Liver (tissue), 3 donors: ENCODE results near the gene TMEM234.

Experiments
- CTCF ChIP-seq: fragments of 150-350 bp; IDR thresholded peaks from 2 replicates; pipeline ENCODE4 v1.5.1; 2017; ENCODE audit warnings: improper control_type of control experiment, low read depth, low read length; ENCODE audit not compliant: missing input control
- EGR1 ChIP-seq, 2 donors: IDR thresholded peaks; 2 replicates each; pipeline ENCODE4 v1.6.1; 2016 to 2018; ENCODE audit warnings: antibody characterized with exemption in 2 of 2, low read depth in 2 of 2
- GABPA ChIP-seq, 2 donors: IDR thresholded peaks in 1 of 2; conservative IDR thresholded peaks in 1 of 2; 2 replicates each; pipeline ENCODE4 v1.6.1; 2016; ENCODE audit warnings: antibody characterized with exemption in 2 of 2, mild to moderate bottlenecking in 1 of 2, moderate library complexity in 1 of 2
- REST ChIP-seq: IDR thresholded peaks from 2 replicates; pipeline ENCODE4 v1.6.1; 2016; ENCODE audit warnings: antibody characterized with exemption, mild to moderate bottlenecking
- SP1 ChIP-seq: IDR thresholded peaks from 2 replicates; pipeline ENCODE4 v1.6.1; 2018; ENCODE audit warnings: antibody characterized with exemption, mild to moderate bottlenecking
- TAF1 ChIP-seq: conservative IDR thresholded peaks from 2 replicates; pipeline ENCODE4 v1.6.1; 2016; ENCODE audit warnings: antibody characterized with exemption, mild to moderate bottlenecking
- donor health status: healthy.
- donor health status: healthy.

GRCh38 chr1:32219022-32219421 lies 3.1 kb downstream of the TMEM234 start:
- no peak for TF ChIP-seq CTCF
- TF ChIP-seq REST = no peak
- no peak for TF ChIP-seq SP1
- no peak for TF ChIP-seq EGR1 (IDR thresholded peaks at IDR 0.05; ENCODE audit: low read depth in 2 of 2)
- no peak for TF ChIP-seq TAF1
- TF ChIP-seq GABPA (IDR thresholded peaks at IDR 0.05 in 1 of 2, conservative IDR thresholded peaks at IDR 0.05 in 1 of 2) = no peak
